GM21619 (cell line): ENCODE data around the gene SERGEF.

ENCODE experiments used
- ATAC-seq: cut with Tn5 transposase; IDR thresholded peaks from one replicate; pipeline ENCODE4 v1.9.1; 2021; ENCODE audit not compliant: unreplicated experiment

SERGEF gene

GRCh38 chr11:17792161-17792560 lies 220.7 kb downstream of the SERGEF start:
- ATAC-seq: no peak

GRCh38 chr11:17791144-17791543 lies 221.7 kb downstream of the SERGEF start:
- ATAC-seq: no peak

GRCh38 chr11:17790453-17790852 lies 222.4 kb downstream of the SERGEF start:
- ATAC-seq: no peak

- ATAC-seq: no peak
Measured at GRCh38 chr11:17788084-17788483, 224.8 kb downstream of the SERGEF start.

GRCh38 chr11:17786824-17787525 lies 225.9 kb downstream of the SERGEF start:
- no peak for ATAC-seq

- no peak for ATAC-seq
Measured at GRCh38 chr11:17783878-17784277, 229.0 kb downstream of the SERGEF start.

- ATAC-seq: no peak
Measured at GRCh38 chr11:17782603-17783337, 230.1 kb downstream of the SERGEF start.

GRCh38 chr11:17782145-17782544 lies 230.7 kb downstream of the SERGEF start:
- ATAC-seq: no peak

- ATAC-seq: no peak
Measured at GRCh38 chr11:17781626-17782025, 231.2 kb downstream of the SERGEF start.

GRCh38 chr11:17781221-17781620 lies 231.6 kb downstream of the SERGEF start:
- ATAC-seq: no peak

GRCh38 chr11:17780668-17781067 lies 232.2 kb downstream of the SERGEF start:
- no peak for ATAC-seq

GRCh38 chr11:17779861-17780594 lies 232.8 kb downstream of the SERGEF start:
- ATAC-seq: no peak

GRCh38 chr11:17778956-17779860 lies 233.6 kb downstream of the SERGEF start:
- ATAC-seq: no peak

- no peak for ATAC-seq
Measured at GRCh38 chr11:17778352-17778751, 234.5 kb downstream of the SERGEF start.

GRCh38 chr11:17777738-17778091 lies 235.1 kb downstream of the SERGEF start:
- no peak for ATAC-seq

- ATAC-seq: no peak
Measured at GRCh38 chr11:17777086-17777737, 235.6 kb downstream of the SERGEF start.

- ATAC-seq: no peak
Measured at GRCh38 chr11:17776212-17776875, 236.5 kb downstream of the SERGEF start.

- ATAC-seq: no peak
Measured at GRCh38 chr11:17775507-17776211, 237.2 kb downstream of the SERGEF start.

GRCh38 chr11:17775035-17775348 lies 237.9 kb downstream of the SERGEF start:
- no peak for ATAC-seq
